Skin of body (tissue), 2 donors: Measurements from ENCODE around the gene RAD51. TPM values are rescaled to one million over a fixed set of nuclear protein-coding genes. Genes with fewer than 3 reads are reported as not detected.

ENCODE experiments used
- small RNA-seq: library from RNA; depleted of rRNA; stranded (forward); fragments of <200 nt; gene quantifications from one replicate; pipeline ENCODE3, GENCODE V24; 2014; ENCODE audit warnings: low replicate concordance
- total RNA-seq: library from RNA; depleted of rRNA; stranded (reverse); fragments of >200 nt; gene quantifications from one replicate; pipeline ENCODE4 v1.2.3, GENCODE V29; 2014

Gene RAD51
- total RNA-seq, 1 donor from 2014 or later: 3.7 TPM

Small RNAs within 50 kb of the gene (small RNA-seq; reads per million reads assigned to genes)
- gene SUMO2P15: not detected

Other genes with a start within 250 kb of the RAD51 start
- 5.5 TPM for gene CHST14, start 224.2 kb upstream of the RAD51 start, total RNA-seq
- gene CCDC32, start 130.1 kb upstream of the RAD51 start, total RNA-seq: 15.0 TPM
- 5.8 TPM for gene RPUSD2, start 125.9 kb upstream of the RAD51 start, total RNA-seq
- 11.8 TPM for gene KNL1, start 100.9 kb upstream of the RAD51 start, total RNA-seq
- 16.6 TPM for gene RMDN3, start 60.1 kb downstream of the RAD51 start, total RNA-seq
- 7.4 TPM for gene GCHFR, start 68.9 kb downstream of the RAD51 start, total RNA-seq
- gene C15orf62, start 74.8 kb downstream of the RAD51 start, total RNA-seq: 3.3 TPM
- gene ZFYVE19, start 111.9 kb downstream of the RAD51 start, total RNA-seq: 17.1 TPM
- 19.0 TPM for gene DNAJC17, start 112.3 kb downstream of the RAD51 start, total RNA-seq
- gene PPP1R14D, start 133.5 kb downstream of the RAD51 start, total RNA-seq: not detected
- gene SPINT1, start 148.9 kb downstream of the RAD51 start, total RNA-seq: 50.8 TPM
- gene RHOV, start 179.1 kb downstream of the RAD51 start, total RNA-seq: 19.4 TPM
- gene VPS18, start 199.3 kb downstream of the RAD51 start, total RNA-seq: 12.5 TPM
- gene DLL4, start 234.2 kb downstream of the RAD51 start, total RNA-seq: 7.6 TPM